HEK293T (cell line): ENCODE results near the gene TFRC.

Experiments
- CTCF ChIA-PET: fragments of 350-600 bp; formaldehyde crosslinking; extraction: SDS; loops from one replicate; lab custom pipeline; 2021; ENCODE audit warnings: antibody characterized with exemption, inconsistent platforms; lab: Yijun Ruan, JAX
- POLR2A ChIA-PET: fragments of 350-600 bp; formaldehyde crosslinking; extraction: SDS; loops from one replicate; lab custom pipeline; 2020; ENCODE audit warnings: antibody characterized with exemption, inconsistent platforms; lab: Yijun Ruan, JAX
- DNase-seq: peaks from one replicate; pipeline ENCODE4 v3.0.0; 2012; ENCODE audit warnings: mixed read lengths; ENCODE audit errors: extremely low spot score
- ARNT ChIP-seq: fragments of 450-650 bp; IDR thresholded peaks from 2 replicates; pipeline ENCODE4 v1.6.1; 2017; ENCODE audit warnings: mild to moderate bottlenecking
- BHLHE40 ChIP-seq: fragments of 450-650 bp; IDR thresholded peaks from 2 replicates; pipeline ENCODE4 v1.6.1; 2016; ENCODE audit warnings: mild to moderate bottlenecking, moderate library complexity, borderline replicate concordance
- CTBP1 ChIP-seq: fragments of 450-650 bp; IDR thresholded peaks from 2 replicates; pipeline ENCODE4 v1.6.1; 2016; ENCODE audit warnings: borderline replicate concordance
- ELF4 ChIP-seq: fragments of 450-650 bp; IDR thresholded peaks from 2 replicates; pipeline ENCODE4 v1.6.1; 2017; ENCODE audit warnings: antibody characterized with exemption
- FOXA1 ChIP-seq: fragments of 450-650 bp; IDR thresholded peaks from 2 replicates; pipeline ENCODE4 v1.6.1; 2016; ENCODE audit warnings: mild to moderate bottlenecking
- FOXK2 ChIP-seq: fragments of 450-650 bp; IDR thresholded peaks from 2 replicates; pipeline ENCODE4 v1.6.1; 2016; ENCODE audit warnings: mild to moderate bottlenecking
- FOXM1 ChIP-seq: fragments of 450-650 bp; IDR thresholded peaks from 2 replicates; pipeline ENCODE4 v1.6.1; 2017; ENCODE audit warnings: mild to moderate bottlenecking, borderline replicate concordance
- HDGF ChIP-seq: fragments of 450-650 bp; IDR thresholded peaks from 2 replicates; pipeline ENCODE4 v1.6.1; 2017; ENCODE audit warnings: antibody characterized with exemption, borderline replicate concordance
- L3MBTL2 ChIP-seq: fragments of 450-650 bp; conservative IDR thresholded peaks from 2 replicates; pipeline ENCODE4 v1.6.1; 2016; ENCODE audit warnings: mild to moderate bottlenecking
- LEF1 ChIP-seq: fragments of 450-650 bp; IDR thresholded peaks from 2 replicates; pipeline ENCODE4 v1.6.1; 2017; ENCODE audit warnings: mild to moderate bottlenecking, borderline replicate concordance
- NFRKB ChIP-seq: fragments of 450-650 bp; IDR thresholded peaks from 2 replicates; pipeline ENCODE4 v1.6.1; 2016; ENCODE audit warnings: mild to moderate bottlenecking, moderate library complexity
- SP1 ChIP-seq: fragments of 450-650 bp; IDR thresholded peaks from 2 replicates; pipeline ENCODE4 v1.6.1; 2017
- SUZ12 ChIP-seq: fragments of 450-650 bp; IDR thresholded peaks from 2 replicates; pipeline ENCODE4 v1.6.1; 2016; ENCODE audit warnings: mild to moderate bottlenecking
- TARDBP ChIP-seq: fragments of 450-650 bp; IDR thresholded peaks from 2 replicates; pipeline ENCODE4 v1.6.1; 2016
- ZNF384 ChIP-seq: fragments of 450-650 bp; IDR thresholded peaks from 2 replicates; pipeline ENCODE4 v1.6.1; 2016
- TF ChIP-seq, protein P1 (sequence below): fragments of 450-650 bp; IDR thresholded peaks from 2 replicates; pipeline ENCODE4 v1.6.1; 2016

Gene TFRC

DNA sequence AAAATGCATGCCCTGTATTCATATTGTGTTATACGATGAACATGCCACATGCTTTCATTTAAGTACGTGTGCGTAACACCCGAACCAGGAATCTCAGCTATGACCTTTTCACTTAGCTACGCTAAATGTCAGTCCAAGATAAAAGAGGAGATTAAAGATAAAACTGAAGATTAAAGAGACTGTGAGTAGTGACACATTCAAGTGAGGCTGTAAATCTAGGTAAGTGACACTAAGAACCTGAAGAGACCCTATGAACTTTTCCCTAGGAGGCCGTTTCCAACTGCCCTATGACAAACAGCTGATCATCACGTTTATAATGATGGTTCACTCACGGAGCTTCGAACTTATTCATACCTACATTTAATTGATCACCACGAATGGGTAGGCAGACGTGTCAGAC is 32.2 kb downstream of the TFRC start:
- DNase-seq: no peak
- CTCF ChIA-PET: no interaction called here
- POLR2A ChIA-PET: no interaction called here
- TF ChIP-seq SUZ12 (no peak), FOXA1 (no peak), NFRKB (no peak), L3MBTL2 (no peak), SP1 (no peak), LEF1 (no peak), FOXK2 (no peak), HDGF (no peak)
- TF ChIP-seq, protein P1, sequence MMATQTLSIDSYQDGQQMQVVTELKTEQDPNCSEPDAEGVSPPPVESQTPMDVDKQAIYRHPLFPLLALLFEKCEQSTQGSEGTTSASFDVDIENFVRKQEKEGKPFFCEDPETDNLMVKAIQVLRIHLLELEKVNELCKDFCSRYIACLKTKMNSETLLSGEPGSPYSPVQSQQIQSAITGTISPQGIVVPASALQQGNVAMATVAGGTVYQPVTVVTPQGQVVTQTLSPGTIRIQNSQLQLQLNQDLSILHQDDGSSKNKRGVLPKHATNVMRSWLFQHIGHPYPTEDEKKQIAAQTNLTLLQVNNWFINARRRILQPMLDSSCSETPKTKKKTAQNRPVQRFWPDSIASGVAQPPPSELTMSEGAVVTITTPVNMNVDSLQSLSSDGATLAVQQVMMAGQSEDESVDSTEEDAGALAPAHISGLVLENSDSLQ: no peak

DNA sequence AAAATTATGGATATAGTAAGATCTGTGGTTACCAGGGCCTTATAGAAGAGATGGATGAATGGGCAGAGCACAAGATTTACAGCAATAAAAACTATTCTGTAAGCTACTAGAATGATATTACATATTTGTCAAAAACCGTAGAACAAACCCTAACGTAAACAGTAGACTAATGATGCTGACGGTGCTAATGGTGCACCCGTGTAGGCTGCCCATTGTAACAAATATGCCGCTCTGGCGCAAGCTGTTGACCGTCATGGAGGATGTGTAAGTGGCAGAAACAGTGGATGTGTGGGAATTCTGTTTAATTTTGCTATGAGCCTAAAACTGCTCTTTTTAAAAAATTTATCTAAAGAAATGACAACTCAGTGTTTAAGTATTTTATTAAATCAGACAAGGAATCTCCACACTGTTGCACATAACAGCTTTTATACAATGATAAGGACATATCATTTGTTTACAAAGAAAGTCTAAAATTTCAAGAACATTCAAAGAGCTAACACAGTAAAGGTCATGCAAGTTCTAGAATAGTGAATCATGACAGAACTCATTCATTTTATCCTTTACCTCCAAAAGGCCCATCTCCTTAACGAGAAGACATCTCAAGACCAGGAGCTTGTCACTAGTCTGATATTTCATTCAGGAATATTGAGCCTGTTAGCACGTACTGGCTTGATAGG is 32.8 kb downstream of the TFRC start:
- TF ChIP-seq FOXM1 (no peak), SP1 (no peak), L3MBTL2 (no peak), TARDBP (no peak), SUZ12 (no peak), FOXK2 (no peak), LEF1 (no peak), ELF4 (no peak), ARNT (no peak), ZNF384 (no peak), CTBP1 (no peak)
- TF ChIP-seq, protein P1: no peak
- DNase-seq: no peak
- ChIA-PET POLR2A (no interaction called here), CTCF (no interaction called here)

DNA sequence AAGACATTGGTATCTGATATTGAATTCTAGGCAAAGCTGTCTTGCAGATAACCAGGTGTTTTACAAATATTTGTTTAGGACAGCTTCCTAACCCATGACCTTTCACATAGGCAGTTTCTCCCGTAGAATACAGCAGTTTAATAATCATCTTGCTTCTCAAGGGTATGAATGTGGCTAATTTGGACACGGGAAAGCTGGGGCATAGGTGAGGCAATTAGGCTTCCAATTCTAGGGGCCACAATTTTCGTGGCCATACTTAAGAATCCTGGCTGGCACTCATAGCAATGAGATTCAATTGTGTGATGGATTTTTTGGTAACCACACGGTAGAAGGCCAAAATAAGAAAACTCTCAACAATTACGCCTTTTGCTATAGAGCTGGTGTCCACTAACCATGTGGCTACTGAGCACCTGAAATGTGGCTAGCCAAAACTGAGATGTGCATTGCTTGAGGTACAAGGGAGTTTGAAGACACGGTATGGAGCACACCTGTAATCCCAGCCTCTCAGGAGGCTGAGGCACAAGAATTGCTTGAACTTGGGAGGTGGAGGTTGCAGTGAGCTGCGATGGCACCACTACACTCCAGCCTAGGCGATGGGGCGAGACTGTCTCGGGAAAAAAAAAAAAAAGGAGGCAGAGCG is 34.4 kb downstream of the TFRC start:
- POLR2A ChIA-PET: no interaction called here
- CTCF ChIA-PET: no interaction called here
- no peak for DNase-seq
- TF ChIP-seq ZNF384: no peak
- no peak for TF ChIP-seq L3MBTL2
- TF ChIP-seq ELF4: no peak
- TF ChIP-seq NFRKB: no peak
- no peak for TF ChIP-seq FOXK2
- no peak for TF ChIP-seq FOXM1
- TF ChIP-seq, protein P1: no peak
- TF ChIP-seq SUZ12: no peak
- TF ChIP-seq LEF1: no peak
- no peak for TF ChIP-seq BHLHE40
- no peak for TF ChIP-seq FOXA1
- TF ChIP-seq ARNT: no peak
- no peak for TF ChIP-seq HDGF
- no peak for TF ChIP-seq TARDBP
- TF ChIP-seq CTBP1: no peak
- no peak for TF ChIP-seq SP1

DNA sequence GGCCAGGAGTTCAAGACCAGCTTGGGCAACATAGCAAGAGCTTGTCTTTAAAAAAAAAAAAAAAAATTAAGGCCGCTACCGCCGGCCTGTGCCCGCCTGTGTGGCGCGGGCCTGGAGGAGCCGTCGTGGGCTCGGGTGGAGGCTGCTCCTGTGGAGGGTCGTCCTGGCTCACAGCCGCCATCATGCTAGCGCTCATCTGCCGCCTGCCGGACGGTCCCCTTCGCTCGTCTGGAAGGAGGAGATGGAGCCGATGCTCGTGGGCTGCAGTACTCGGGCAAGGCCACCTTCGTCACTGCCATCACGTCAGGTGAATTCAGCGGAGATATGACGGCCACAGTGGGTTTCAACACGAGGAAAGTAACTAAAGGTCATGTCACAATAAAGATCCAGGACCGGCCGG is 37.4 kb downstream of the TFRC start:
- CTCF ChIA-PET: no interaction called here
- DNase-seq: no peak
- no peak for TF ChIP-seq ELF4
- no peak for TF ChIP-seq CTBP1
- no peak for TF ChIP-seq SUZ12
- TF ChIP-seq HDGF: no peak
- no peak for TF ChIP-seq FOXK2
- TF ChIP-seq FOXM1: no peak
- TF ChIP-seq SP1: no peak
- TF ChIP-seq, protein P1: no peak
- no peak for TF ChIP-seq BHLHE40
- TF ChIP-seq ARNT: no peak
- no peak for TF ChIP-seq TARDBP
- TF ChIP-seq L3MBTL2: no peak
- TF ChIP-seq FOXA1: no peak
- TF ChIP-seq NFRKB: no peak
- TF ChIP-seq LEF1: no peak
- no peak for TF ChIP-seq ZNF384
- POLR2A ChIA-PET: no interaction called here

DNA sequence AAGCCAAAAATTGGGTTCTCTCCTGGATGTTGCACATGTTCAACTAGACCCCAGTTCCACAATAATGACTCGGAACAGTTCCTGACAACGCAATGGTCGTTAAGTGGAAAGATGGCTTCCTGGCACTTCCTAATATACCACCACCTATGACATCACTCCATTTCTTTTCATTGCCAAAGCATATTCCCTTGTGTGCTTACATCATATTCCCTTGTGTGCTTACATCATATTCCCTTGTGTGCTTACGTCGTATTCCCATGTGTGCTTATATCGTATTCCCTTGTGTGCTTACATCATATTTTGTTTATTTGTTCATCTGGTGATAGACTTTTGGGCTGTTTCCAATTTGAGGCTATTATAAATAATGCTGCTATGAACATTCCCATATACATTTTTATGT is 39.2 kb downstream of the TFRC start:
- no peak for TF ChIP-seq SUZ12
- TF ChIP-seq L3MBTL2: no peak
- no peak for TF ChIP-seq FOXA1
- no peak for TF ChIP-seq TARDBP
- no peak for TF ChIP-seq ARNT
- no peak for TF ChIP-seq ZNF384
- no peak for TF ChIP-seq NFRKB
- TF ChIP-seq CTBP1: no peak
- TF ChIP-seq, protein P1: no peak
- no peak for TF ChIP-seq FOXM1
- no peak for TF ChIP-seq BHLHE40
- TF ChIP-seq LEF1: no peak
- no peak for TF ChIP-seq HDGF
- no peak for TF ChIP-seq SP1
- no peak for DNase-seq

More for the DNA sequence above, 39.2 kb downstream of the TFRC start:
- ChIA-PET CTCF (no interaction called here), POLR2A (no interaction called here)
